GM19438 (cell line): ENCODE data around the gene NDRG2.

Experiments used
- ATAC-seq: cut with Tn5 transposase; IDR thresholded peaks from one replicate; pipeline ENCODE4 v1.9.1; 2021; ENCODE audit warnings: low read depth; ENCODE audit not compliant: unreplicated experiment

Gene NDRG2

GRCh38 chr14:21024585-21025370, at the start of gene NDRG2:
Gene NDRG2 (minus strand): TSS chr14:21025061. CDS start chr14:21023315, 1,746 bp downstream.
- no peak for ATAC-seq

GRCh38 chr14:21073921-21074320, 49.1 kb upstream of the NDRG2 start:
- ATAC-seq: no peak

GRCh38 chr14:21072781-21073339, 48.0 kb upstream of the NDRG2 start:
- ATAC-seq: no peak

GRCh38 chr14:21072031-21072473, 47.2 kb upstream of the NDRG2 start:
- ATAC-seq: no peak

GRCh38 chr14:21071225-21072030, 46.6 kb upstream of the NDRG2 start:
- peak; percentile 66 for ATAC-seq

GRCh38 chr14:21070610-21071224, 45.9 kb upstream of the NDRG2 start:
- ATAC-seq: peak; percentile 5

GRCh38 chr14:21070083-21070609, 45.3 kb upstream of the NDRG2 start, which contains the start of gene ARHGEF40:
Gene ARHGEF40 (plus strand): TSS chr14:21070304. CDS start chr14:21070397, 93 bp downstream.
- peak; percentile 19 for ATAC-seq

- ATAC-seq: no peak
Measured at GRCh38 chr14:21069388-21070082, 44.7 kb upstream of the NDRG2 start.

GRCh38 chr14:21068521-21069387, 43.9 kb upstream of the NDRG2 start:
- ATAC-seq: no peak

GRCh38 chr14:21066882-21067502, 42.1 kb upstream of the NDRG2 start:
- ATAC-seq: no peak

GRCh38 chr14:21063479-21063878, 38.6 kb upstream of the NDRG2 start:
- no peak for ATAC-seq

GRCh38 chr14:21061347-21061668, 36.4 kb upstream of the NDRG2 start:
- ATAC-seq: no peak

GRCh38 chr14:21060614-21061346, 35.9 kb upstream of the NDRG2 start:
- no peak for ATAC-seq

- ATAC-seq: no peak
Measured at GRCh38 chr14:21059842-21060613, 35.2 kb upstream of the NDRG2 start.

- no peak for ATAC-seq
Measured at GRCh38 chr14:21058903-21059302, 34.0 kb upstream of the NDRG2 start.

GRCh38 chr14:21057803-21058675, 33.2 kb upstream of the NDRG2 start, which contains the start of gene RNASE8:
Gene RNASE8 (plus strand): TSS chr14:21057822. CDS start chr14:21057893, 71 bp downstream.
- ATAC-seq: no peak
